Stimulated activated CD4-positive, alpha-beta T cell treated with anti-CD3 and anti-CD28 coated beads, Interleukin-2, amount 100 ng/mL, for 48 hours (primary cell): Measurements from ENCODE around the gene ALDH3B1.

Experiments
- DNase-seq, 2 donors: peaks; one replicate each; pipeline ENCODE4 v3.0.0-alpha.2; 2020

ALDH3B1 gene

DNA sequence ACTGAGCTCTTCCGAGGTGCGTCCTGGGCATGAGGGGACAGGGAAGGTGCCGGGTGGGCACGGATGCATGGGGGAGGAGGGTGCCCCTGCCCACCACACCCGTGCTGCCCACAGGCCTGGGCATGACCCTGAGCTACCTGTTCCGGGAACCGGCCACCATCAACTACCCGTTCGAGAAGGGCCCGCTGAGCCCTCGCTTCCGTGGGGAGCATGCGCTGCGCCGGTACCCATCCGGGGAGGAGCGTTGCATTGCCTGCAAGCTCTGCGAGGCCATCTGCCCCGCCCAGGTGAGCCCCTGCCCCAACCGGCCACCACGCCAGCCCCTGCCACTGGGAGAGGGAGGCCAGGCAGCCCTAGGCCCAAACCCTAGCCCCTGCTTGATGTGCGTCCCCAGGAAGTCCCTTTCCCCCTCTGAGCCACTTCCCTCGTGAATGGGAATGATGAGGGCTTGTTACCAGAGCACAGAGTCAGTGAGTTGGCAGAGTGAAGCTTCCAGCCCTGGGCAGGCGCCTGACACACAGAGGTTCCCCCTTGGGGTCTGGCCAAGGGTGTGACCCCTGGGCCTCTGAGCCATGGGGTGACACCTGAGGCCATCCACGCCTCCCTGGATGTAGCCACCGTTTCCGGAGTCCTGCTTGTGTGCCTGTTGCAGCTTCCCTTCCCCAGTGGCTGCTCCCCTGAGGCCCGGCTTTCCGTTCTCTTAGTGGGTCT, 23.0 kb downstream of the ALDH3B1 start:
- no peak for DNase-seq

DNA sequence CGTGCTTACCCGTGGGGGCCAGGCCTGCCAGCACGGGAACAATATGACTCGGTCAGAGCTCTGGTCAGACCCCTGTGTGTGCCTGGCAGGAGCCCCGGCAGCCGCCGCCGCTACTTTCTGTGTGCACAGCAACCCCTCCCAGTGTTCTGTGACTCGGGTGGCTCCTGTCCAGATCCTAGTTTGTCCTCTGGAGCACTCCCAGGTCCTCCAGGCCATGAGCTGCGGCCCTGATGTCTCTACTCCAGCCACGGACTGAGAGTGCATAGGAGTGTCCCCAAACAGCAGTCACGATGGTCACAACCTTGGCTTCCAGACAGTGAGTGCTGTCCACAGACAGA, 23.6 kb downstream of the ALDH3B1 start:
- DNase-seq = no peak

DNA sequence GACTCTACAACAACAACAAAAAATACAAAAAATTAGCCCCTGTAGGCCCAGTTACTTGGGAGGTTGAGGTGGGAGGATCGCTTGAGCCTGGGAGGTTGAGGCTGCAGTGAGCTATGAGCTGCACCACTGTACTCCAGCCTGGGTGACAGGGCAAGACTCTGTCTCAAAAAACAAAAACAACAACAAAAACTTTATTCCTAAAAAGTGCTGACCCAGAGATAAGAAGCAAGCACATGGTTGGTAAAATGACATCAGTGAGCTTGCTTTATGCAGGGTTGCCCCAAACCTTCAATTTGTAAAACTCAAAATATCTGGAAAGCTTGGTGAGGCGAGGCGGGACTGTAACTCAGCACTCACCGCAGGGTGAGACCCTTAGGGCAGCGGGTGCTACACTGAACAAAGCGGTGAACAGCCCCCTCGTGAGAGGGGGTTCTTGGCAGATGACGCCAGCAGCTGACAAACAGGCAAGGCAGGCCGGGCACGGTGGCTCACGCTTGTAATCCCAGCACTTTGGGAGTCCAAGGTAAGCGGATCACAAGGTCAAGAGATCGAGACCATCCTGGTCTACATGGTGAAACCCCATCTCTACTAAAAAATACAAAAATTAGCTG, 25.2 kb downstream of the ALDH3B1 start:
- DNase-seq = no peak

DNA sequence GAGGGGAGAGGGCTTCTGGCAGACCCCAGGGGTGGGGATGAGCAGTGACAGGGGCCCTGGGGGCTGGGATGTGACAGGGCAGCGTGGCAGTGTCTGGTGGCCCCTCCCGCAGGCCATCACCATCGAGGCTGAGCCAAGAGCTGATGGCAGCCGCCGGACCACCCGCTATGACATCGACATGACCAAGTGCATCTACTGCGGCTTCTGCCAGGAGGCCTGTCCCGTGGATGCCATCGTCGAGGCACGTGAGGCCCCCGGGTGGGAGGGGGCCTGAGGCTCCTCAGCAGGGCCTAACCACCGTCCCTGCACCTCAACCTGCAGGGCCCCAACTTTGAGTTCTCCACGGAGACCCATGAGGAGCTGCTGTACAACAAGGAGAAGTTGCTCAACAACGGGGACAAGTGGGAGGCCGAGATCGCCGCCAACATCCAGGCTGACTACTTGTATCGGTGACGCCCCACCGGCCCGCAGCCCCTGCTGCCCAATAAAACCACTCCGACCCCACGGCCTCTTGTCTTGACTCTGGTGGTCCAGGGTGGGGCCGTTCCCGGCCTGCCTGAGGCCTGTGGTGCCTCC, 26.1 kb downstream of the ALDH3B1 start:
- no peak for DNase-seq

DNA sequence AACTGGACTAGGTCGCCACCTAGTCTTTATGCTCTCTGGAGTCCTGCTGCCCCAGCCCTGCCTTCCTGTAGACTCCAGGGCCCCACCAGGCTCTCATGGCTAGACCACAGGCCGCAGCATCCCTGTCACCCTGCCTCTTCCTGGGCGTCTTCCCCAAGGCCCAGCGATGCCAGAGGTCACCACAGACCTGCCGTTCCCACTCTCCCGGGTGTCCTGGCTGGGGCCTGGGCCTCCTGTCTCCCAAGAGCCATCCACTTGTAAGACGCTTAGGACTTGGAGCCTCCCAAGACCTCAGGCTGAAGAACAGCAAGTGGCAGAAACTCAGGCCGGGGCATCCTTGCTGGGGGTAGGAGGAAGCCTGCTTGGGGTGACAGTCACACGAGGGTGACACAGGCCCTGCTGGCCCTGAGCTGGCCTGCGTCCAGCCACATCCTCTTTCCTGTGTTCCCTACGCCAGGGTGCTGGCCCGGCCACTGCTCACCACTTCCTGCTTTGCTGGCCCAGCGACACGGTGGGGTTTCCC, 26.7 kb downstream of the ALDH3B1 start:
- DNase-seq = no peak

DNA sequence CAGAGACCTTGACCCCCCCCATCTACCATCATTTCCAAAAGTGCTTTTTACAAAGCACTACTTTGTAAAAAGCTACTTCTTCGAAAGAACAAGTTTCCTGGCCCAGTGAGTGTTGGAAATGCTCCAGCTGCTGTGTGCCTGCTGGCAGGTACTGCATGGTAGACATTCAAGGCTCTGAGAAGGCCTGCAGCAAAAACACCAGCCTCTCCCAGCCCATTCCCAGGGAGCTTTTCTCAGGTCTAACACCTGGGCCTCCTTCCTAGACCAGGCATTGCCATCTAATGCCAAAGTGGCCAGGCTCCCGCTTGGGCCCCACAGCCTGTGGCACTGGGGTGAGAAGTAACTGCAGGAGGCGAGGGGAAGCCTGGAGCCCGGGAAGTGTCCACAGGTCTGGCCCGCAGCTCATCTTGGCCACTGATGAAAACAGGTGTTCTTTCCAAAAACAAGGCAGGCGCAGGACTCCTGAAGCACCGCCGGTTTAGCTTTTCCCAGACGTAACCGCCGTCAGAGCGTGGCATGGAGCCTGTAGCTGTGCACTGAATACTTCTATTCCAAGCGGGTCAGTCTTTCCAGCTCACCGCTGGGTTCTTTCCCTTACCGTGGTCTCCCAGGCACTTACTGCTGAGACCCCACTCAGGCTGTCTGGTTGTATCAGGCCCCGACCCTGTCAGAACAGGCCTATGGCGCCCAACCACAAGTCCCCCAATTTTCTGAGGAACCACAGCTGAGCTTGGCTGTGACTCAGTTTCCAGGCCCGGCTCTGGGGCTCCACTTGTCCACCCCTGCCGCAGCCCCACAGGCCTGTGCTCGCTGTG, 27.5 kb downstream of the ALDH3B1 start:
- no peak for DNase-seq

DNA sequence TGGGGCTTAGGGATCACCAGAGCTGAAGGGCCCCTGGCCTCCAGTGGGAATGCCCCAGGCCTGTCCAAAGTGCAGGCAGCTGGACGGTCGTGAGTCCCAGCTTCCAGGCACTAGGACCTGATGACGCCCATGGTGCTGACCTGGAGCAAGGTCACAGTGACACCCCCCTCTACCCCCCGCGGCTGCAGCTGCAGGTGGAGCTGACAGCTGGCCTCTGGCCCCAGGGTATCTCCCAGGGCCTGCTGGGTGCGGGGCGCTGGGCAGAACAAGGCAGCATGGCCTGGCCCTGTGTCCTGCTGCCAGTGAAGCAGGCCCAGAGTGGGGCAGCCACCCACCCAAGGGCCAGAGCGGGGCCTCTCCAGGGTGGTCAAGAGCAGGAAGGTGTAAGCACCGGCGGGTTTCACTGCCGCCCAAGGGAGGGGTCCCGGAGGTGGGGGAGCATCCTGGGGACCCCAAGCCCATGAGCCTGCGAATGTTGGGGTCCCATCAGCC, 28.1 kb downstream of the ALDH3B1 start:
- DNase-seq = no peak

DNA sequence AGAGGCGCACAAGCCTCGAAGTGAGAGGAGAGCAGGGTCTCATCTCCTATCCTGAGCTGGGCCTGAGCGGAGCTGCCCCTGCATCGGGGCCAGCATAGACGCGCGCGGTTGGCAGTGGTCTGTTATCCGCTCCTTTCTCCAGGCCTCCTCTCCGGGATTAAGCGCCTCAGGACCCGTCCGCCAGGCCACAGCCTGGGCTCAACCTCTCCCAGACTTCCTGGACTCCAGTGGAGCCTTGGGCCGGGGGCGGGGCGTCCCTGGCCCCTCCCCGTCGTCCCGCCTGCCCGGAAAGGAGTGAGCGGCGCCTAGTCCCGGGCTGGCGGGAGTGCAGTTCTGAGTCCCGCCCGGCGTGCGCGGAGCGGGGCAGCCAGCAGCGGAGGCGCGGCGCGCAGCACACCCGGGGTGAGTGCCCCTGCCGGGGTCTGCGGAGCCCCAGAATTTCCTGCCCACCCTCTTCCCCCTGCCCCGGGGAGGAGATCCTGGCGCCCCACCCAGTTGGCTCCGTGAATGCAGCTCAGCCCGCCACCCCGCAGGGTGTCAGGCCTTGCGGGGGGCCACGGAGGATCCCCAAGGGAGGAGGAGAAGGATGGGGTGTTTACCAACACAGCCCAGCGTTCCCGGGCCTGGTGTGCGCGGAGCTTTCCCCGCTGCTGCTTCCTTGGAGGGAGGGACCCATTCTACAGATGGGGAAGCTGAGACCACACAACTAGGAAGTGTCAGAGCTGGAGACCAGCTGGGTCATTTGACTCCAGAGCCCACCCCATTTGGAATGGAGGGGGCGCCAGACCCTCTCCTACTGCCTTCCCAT, 28.8 kb downstream of the ALDH3B1 start, which contains the start of gene TCIRG1:
TCIRG1 (plus strand) TSS at position 308 of the 808 bp plus-strand sequence. CDS start 2,247 bp downstream, outside the sequence.
- peak; percentile 63 to 64 for DNase-seq

DNA sequence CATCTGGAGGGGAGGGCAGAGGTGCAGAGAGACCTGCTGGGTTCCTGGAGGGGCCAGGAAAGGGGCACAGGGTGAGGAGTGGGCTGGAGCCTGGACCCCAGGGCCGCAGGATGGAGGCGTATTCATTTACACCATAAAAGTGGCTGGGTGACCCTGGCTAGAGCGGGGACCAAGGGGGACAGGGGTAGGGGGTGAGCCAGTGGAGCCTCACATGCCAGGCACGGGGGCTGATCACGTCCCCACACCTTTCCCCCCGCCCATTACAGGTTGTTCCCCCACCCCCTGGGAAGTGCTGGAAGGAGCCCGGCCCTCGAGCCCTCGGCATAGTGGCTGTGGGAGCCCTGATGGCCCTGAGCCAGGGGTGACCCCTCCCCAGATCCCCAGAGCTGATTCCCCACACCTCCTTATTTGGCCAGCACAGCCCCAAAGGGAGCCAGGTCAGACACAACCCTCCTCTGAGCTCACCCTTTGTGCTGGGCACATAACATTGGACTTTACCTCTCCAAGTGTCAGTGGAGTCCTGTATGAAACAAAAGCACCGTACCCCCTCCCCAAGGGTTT, 29.5 kb downstream of the ALDH3B1 start:
- DNase-seq = no peak

DNA sequence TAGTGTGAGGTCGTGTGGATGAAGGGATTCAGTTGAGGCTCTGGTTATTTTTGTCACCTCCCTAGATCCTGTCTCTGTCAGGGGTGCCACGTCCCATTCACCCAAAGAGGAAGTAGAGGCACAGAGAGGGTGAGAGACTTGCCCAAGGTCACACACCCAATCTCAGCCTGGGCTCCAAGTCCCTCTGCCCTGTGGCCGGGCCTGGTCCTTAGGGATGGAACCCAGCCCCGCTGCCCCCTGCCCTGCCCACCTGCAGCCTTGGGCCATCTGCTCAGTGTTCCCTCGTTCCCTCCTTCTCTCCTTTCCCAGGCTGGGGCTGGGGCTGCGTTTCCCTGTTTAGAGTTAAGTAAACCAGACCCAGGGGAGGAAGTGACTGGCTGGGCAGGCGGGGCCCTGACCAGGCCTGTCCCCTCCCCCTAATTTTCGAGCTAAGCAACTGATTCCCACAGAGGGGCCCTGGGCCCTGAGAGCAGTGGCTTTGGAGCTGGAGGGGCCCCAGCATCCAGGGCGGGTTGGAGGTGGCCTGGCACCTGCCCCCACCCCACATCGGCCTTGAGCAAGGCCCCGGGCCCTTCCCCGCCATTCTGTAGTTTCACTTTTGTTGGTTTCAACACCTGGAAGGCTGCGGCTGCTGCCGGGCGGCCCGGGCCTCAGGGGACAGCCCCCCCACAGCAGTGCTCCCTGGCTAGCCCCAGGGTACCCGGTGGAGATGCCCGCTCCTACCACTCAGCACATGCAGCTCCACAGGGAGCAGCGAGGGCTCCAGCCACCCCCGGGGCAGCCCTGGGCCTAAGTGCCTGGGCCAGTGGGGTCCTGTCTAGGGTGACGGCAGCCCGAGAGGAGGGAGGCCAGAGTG, 30.2 kb downstream of the ALDH3B1 start:
- peak in 1 of 2 donors; percentile 30 for DNase-seq

DNA sequence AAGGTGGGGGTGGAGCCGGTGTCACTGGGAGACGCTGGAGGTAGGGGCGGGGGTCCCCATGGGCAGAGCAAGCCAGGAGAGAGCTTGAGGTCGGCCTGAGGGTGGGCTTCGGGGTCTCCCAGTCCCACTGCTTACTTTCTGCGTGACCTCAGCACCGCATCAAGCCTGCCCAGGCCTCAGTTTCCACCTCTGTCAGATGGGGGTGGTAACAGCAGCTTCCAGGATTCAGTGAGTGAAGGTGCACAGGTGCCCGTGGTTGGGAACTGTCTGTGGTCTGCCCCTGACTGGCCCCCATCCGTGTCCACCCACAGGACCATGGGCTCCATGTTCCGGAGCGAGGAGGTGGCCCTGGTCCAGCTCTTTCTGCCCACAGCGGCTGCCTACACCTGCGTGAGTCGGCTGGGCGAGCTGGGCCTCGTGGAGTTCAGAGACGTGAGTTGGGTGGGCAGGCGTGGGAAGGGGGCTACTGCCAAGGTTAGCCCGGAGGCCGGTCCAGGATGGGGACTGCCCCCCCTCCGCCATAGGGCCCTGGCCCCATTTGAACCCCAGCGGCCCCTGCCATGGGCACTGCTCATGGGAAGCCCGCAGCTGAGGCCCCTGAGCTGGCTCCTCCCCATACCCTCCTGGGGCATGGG, 30.9 kb downstream of the ALDH3B1 start:
- no peak for DNase-seq

DNA sequence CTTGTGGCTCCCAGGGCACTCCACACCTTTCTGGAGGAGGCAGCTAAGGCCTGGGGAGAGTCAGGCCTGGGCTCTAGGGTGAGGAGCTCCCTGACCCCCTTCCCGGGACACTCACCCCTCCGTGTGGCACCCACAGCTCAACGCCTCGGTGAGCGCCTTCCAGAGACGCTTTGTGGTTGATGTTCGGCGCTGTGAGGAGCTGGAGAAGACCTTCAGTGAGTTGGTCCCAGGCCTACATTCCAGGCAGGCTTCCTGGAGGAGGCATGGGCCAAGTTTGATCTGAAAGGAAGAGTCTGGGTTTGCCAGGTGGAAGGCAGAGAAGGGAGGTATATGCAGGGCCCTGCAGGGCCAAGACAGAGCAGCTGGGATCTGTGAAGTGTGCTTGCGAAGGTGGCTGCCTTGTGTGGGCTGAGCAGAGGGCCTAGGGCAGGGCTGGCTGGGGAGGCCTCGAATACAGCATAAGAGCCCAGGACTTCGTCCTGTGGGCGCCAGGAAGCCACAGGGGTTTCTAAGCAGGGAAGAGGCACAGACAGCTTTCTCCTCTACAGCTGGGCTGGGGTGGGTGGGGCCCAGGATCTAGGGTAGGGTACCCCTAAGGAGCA, 31.6 kb downstream of the ALDH3B1 start:
- DNase-seq = no peak

DNA sequence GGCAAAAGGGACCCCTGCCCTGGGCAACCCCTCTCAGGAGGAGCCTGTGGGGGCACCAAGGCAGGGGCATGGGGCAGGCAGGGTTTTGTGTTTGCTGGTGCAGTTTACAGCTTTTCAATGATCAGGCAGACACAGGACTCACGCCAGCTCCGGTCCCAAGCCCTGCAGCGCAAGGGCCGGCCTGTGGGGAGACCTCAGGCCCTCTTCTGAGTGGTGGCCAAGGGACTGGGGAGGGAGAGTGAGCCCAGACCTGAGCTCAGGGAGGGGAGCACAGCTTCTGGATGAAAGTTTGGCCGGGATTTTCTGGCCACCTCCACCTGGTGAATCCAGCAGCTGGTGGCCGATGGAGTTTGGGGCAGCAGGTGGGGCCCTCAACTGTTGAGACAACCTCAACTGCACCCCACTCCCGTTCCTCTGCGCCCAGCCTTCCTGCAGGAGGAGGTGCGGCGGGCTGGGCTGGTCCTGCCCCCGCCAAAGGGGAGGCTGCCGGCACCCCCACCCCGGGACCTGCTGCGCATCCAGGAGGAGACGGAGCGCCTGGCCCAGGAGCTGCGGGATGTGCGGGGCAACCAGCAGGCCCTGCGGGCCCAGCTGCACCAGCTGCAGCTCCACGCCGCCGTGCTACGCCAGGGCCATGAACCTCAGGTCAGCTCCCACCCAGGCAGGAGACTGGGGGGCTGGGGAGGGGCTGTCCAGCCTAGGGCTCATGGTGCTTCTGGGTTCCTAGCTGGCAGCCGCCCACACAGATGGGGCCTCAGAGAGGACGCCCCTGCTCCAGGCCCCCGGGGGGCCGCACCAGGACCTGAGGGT, 32.3 kb downstream of the ALDH3B1 start:
- DNase-seq = no peak

DNA sequence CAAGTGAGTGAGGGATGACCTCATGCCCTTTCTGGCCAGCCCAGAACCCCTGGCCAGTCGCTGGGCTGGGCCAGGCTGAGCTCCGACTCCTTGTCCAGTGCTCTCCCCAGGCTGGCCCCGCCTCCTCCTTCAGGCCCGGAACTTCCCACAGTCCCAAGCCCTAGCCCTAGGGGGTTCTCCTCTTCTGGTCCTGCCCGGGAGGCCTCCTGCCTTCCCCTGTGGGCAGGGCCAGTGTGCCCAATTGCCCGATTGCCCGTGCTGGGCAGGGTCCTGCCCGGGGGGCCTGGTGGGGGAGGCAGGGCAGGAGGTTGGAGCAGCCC, 32.9 kb downstream of the ALDH3B1 start:
- no peak for DNase-seq

DNA sequence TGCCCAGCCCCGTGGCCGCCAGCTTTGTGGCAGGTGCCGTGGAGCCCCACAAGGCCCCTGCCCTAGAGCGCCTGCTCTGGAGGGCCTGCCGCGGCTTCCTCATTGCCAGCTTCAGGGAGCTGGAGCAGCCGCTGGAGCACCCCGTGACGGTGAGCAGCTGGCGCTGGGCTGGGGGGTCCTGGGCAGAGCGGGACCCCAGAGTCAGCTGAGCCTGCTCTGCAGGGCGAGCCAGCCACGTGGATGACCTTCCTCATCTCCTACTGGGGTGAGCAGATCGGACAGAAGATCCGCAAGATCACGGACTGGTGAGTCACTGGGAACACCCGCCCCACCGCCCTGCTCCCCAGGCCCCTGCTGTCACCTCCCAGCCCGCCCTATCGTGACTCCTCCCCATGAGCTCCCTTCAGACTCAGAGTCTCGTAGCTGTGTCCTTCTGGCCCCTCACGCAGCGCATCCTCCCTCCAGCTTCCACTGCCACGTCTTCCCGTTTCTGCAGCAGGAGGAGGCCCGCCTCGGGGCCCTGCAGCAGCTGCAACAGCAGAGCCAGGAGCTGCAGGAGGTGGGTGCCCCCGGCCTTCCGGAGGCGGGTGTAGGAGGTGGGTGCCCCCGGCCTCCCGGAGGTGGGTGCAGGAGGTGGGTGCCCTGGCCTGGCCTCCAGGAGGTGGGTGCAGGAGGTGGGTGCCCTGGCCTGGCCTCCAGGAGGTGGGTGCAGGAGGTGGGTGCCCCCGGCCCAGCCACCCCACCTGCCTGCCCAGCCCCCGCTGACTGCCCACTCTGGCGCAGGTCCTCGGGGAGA, 33.4 kb downstream of the ALDH3B1 start:
- DNase-seq = no peak

DNA sequence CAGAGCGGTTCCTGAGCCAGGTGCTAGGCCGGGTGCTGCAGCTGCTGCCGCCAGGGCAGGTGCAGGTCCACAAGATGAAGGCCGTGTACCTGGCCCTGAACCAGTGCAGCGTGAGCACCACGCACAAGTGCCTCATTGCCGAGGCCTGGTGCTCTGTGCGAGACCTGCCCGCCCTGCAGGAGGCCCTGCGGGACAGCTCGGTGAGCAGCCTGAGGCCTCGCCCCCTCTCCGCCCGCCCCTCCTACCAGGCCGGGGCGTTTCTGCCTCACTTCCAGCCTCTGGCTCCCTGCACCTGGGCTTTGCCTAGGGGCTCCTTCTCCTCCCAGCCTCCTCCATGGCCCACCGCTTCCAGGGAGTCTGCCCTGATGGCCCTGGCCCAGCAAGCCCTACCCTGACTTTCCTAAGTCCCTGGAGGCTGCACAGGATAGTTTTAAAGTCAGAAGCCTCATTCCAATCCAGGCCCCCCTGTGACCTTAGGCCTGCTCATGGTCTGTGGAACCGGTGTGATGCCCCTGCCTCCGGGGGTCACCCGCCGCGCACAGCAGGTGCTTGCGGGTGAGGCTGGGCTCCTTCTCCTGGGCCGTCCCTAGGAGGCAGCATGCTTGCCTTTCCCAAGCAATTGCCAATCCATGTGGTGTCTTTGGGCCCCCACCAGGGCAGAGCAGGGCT, 34.2 kb downstream of the ALDH3B1 start:
- DNase-seq = no peak

DNA sequence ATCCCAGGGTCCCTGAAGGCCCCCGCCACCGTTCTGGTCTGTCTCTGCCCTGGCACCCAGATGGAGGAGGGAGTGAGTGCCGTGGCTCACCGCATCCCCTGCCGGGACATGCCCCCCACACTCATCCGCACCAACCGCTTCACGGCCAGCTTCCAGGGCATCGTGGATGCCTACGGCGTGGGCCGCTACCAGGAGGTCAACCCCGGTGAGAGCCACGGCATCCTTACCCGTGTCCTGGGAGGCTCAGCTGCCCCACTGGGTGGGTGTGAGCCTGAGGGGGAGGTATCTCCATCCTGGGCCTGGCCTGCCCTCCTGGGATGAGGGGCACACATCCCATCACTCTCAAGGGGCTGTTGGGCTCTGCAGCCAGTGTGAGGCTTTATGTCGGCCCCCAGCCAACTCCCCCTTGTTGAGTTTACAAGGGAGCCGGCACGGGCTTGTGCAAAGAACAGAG, 34.8 kb downstream of the ALDH3B1 start:
- no peak for DNase-seq
